Osteoblast (primary cell): ENCODE measurements around the gene TNNC2. TPM values are rescaled to one million over a fixed set of nuclear protein-coding genes. Genes with fewer than 3 reads are reported as not detected.

Source experiments
- DNase-seq: peaks from one replicate; pipeline ENCODE4 v3.0.0; 2011; ENCODE audit warnings: low spot score, mixed read lengths; ENCODE audit not compliant: insufficient read length; ENCODE audit errors: missing footprints
- H2AFZ ChIP-seq: 2 replicates; pipeline ENCODE4 v1.6.0; 2011; ENCODE audit warnings: mild to moderate bottlenecking, low read length
- H3K27ac ChIP-seq: 2 replicates; pipeline ENCODE4 v1.5.1; 2011; ENCODE audit warnings: mild to moderate bottlenecking, low read depth, low read length, moderate library complexity
- H3K27me3 ChIP-seq: 2 replicates; pipeline ENCODE4 v1.6.0; 2012; ENCODE audit warnings: mild to moderate bottlenecking, control low read depth, inconsistent platforms, low read length, moderate library complexity; ENCODE audit not compliant: insufficient read depth
- H3K36me3 ChIP-seq: 2 replicates; pipeline ENCODE4 v1.5.1; 2011; ENCODE audit warnings: mild to moderate bottlenecking, low read length, control low read depth, moderate library complexity; ENCODE audit not compliant: insufficient read depth
- H3K4me1 ChIP-seq: 2 replicates; pipeline ENCODE4 v1.5.1; 2011; ENCODE audit warnings: mild to moderate bottlenecking, low read length, control low read depth, moderate library complexity; ENCODE audit not compliant: insufficient read depth
- H3K4me2 ChIP-seq: 2 replicates; pipeline ENCODE4 v1.6.0; 2011; ENCODE audit warnings: mild to moderate bottlenecking, low read length; ENCODE audit not compliant: insufficient read depth
- H3K4me3 ChIP-seq: fragments of 200-600 bp; sonication (generic); 3 replicates; pipeline ENCODE4 v1.5.1; 2012; ENCODE audit warnings: mild to moderate bottlenecking, low read length, inconsistent platforms; ENCODE audit not compliant: insufficient read depth
- H3K79me2 ChIP-seq: 2 replicates; pipeline ENCODE4 v1.6.0; 2012; ENCODE audit warnings: mild to moderate bottlenecking, low read length, control low read depth, inconsistent platforms; ENCODE audit not compliant: insufficient read depth
- H3K9me3 ChIP-seq: 2 replicates; pipeline ENCODE4 v1.5.1; 2011; ENCODE audit warnings: low read depth, low read length, control low read depth
- H4K20me1 ChIP-seq: 2 replicates; pipeline ENCODE4 v1.6.0; 2012; ENCODE audit warnings: mild to moderate bottlenecking, low read length, control low read depth; ENCODE audit not compliant: insufficient read depth
- total RNA-seq: library from RNA; depleted of rRNA; stranded (reverse); fragments of >200 nt; gene quantifications from 2 replicates; pipeline ENCODE4 v1.2.3, GENCODE V29; 2012
- TF ChIP-seq, protein P1 (sequence below): IDR thresholded peaks from 2 replicates; pipeline ENCODE4 v1.5.1; 2011; ENCODE audit warnings: mild to moderate bottlenecking, low read depth, low read length, moderate library complexity; ENCODE audit errors: extremely low read depth

Gene TNNC2
- total RNA-seq, 1 donor = 0.36 TPM

- Histone ChIP-seq H4K20me1 (no peaks in the 10 kb centered on the region), H3K4me2 (peak overlapping the region; percentile 97), H3K36me3 (peaks cover 53% of the 10 kb centered on the region), H3K4me1 (peaks cover 15% of the 10 kb centered on the region), H3K79me2 (peaks cover 27% of the 10 kb centered on the region), H2AFZ (peak overlapping the region; percentile 85), H3K4me3 (peak overlapping the region; percentile 87), H3K27ac (peak overlapping the region; percentile 59), H3K27me3 (no peaks in the 10 kb centered on the region), H3K9me3 (no peaks in the 10 kb centered on the region)
- no peak for DNase-seq
- TF ChIP-seq, protein P1, sequence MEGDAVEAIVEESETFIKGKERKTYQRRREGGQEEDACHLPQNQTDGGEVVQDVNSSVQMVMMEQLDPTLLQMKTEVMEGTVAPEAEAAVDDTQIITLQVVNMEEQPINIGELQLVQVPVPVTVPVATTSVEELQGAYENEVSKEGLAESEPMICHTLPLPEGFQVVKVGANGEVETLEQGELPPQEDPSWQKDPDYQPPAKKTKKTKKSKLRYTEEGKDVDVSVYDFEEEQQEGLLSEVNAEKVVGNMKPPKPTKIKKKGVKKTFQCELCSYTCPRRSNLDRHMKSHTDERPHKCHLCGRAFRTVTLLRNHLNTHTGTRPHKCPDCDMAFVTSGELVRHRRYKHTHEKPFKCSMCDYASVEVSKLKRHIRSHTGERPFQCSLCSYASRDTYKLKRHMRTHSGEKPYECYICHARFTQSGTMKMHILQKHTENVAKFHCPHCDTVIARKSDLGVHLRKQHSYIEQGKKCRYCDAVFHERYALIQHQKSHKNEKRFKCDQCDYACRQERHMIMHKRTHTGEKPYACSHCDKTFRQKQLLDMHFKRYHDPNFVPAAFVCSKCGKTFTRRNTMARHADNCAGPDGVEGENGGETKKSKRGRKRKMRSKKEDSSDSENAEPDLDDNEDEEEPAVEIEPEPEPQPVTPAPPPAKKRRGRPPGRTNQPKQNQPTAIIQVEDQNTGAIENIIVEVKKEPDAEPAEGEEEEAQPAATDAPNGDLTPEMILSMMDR = no peak
Measured at GRCh38 chr20:45813006-45813340, 14.1 kb downstream of the TNNC2 start.

GRCh38 chr20:45812157-45813005, 14.7 kb downstream of the TNNC2 start, which contains the start of gene UBE2C:
TSS of gene UBE2C (plus strand) at chr20:45812644. CDS start at chr20:45812696, 52 bp downstream.
- peak; percentile 99 for DNase-seq
- TF ChIP-seq, protein P1 = no peak
- Histone ChIP-seq H3K4me1 (peaks cover 11% of the 10 kb centered on the region), H3K27ac (peak within 1 kb of the TSS; percentile 59), H3K36me3 (peaks cover 57% of the 10 kb centered on the region), H3K4me2 (peak within 1 kb of the TSS; percentile 97), H3K9me3 (no peaks in the 10 kb centered on the region), H3K4me3 (peak within 1 kb of the TSS; percentile 87), H4K20me1 (no peaks in the 10 kb centered on the region), H3K79me2 (peaks cover 27% of the 10 kb centered on the region), H3K27me3 (no peaks in the 10 kb centered on the region), H2AFZ (peak within 1 kb of the TSS; percentile 85)

DNA sequence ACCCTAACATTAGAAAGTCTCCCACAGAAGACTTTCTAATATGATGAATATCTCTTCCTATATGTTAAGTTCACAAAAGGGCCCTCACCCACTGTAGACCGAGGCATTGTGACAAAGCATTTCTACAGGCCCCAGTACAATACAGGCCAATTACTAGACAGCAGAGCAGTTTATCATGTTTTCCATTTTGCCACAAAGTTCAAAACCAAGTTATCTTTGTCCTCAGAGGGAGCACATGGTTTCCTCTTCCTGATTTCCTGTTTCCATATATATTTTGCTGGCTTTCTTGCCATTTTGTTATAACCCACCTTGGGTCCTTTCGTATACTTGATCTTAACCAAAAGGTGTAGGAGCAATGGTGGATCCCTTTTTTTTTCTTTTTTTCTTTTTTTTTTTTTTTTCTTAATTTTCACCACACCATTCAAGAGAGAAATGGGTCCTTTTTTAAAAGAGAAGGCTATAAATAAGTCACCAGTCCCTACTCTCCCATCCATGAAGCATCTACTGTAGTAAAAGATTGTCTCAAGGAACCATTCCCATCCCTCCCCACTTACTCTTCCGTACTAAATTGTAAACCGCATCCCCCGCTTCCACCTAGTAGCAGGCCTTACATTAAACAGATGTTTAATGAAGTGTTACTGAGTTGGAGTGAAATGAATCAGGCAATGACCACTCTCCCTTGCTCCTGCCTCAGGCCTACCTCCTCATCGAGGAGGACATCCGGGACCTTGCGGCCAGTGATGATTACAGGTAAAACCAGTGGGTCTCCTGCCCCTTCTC, 16.7 kb downstream of the TNNC2 start:
- Histone ChIP-seq H3K4me3 (no peak overlapping the region), H3K27me3 (no peaks in the 10 kb centered on the region), H3K4me2 (no peak overlapping the region), H2AFZ (no peak overlapping the region), H3K36me3 (peaks cover 57% of the 10 kb centered on the region), H3K4me1 (peaks cover 9% of the 10 kb centered on the region), H3K9me3 (no peaks in the 10 kb centered on the region), H4K20me1 (no peaks in the 10 kb centered on the region), H3K27ac (no peak overlapping the region), H3K79me2 (peaks cover 24% of the 10 kb centered on the region)
- no peak for DNase-seq
- TF ChIP-seq, protein P1 = no peak

DNA sequence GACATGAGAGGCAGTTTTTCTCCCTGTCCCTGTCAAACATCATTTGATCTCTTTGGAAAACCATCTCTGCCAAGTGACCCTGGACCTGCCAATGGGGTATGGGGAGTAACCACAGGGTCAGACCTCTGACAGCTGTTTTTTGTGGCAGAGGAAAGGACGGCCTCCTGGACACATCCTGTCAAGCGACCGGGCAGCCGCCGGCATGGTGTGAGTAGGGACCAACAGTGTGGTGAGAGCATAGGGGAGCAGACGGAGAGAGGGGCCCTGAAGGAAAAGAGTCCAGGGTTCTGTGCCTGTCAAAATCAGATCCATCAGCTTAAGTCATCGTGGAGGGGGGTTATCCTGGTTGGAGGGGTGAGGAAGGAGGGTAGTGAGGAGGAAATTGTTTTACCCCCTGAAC, 25.3 kb downstream of the TNNC2 start:
- no peaks in the 10 kb centered on the region for H3K9me3 ChIP-seq
- DNase-seq = peak; percentile 27
- H2AFZ ChIP-seq = no peak overlapping the region
- no peaks in the 10 kb centered on the region for H3K27me3 ChIP-seq
- H3K27ac ChIP-seq = no peak overlapping the region
- no peak overlapping the region for H3K4me3 ChIP-seq
- H3K79me2 ChIP-seq = no peaks in the 10 kb centered on the region
- TF ChIP-seq, protein P1 = no peak
- no peak overlapping the region for H3K4me2 ChIP-seq
- H3K36me3 ChIP-seq = peaks cover 58% of the 10 kb centered on the region
- H4K20me1 ChIP-seq = no peaks in the 10 kb centered on the region
- H3K4me1 ChIP-seq = no peaks in the 10 kb centered on the region
